ENCODE measurements around the gene MARCHF2. TPM values are rescaled to one million over a fixed set of nuclear protein-coding genes. Genes with fewer than 3 reads are reported as not detected.
"Not testable (repeated sequence)": the region's sequence is repeated elsewhere in the genome, so short reads cannot be mapped to it uniquely, and the experiment has no call there.

MARCHF2 gene, protein sequence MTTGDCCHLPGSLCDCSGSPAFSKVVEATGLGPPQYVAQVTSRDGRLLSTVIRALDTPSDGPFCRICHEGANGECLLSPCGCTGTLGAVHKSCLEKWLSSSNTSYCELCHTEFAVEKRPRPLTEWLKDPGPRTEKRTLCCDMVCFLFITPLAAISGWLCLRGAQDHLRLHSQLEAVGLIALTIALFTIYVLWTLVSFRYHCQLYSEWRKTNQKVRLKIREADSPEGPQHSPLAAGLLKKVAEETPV
- 8.1 and 9.6 TPM in 2 replicates for total RNA-seq

DNA sequence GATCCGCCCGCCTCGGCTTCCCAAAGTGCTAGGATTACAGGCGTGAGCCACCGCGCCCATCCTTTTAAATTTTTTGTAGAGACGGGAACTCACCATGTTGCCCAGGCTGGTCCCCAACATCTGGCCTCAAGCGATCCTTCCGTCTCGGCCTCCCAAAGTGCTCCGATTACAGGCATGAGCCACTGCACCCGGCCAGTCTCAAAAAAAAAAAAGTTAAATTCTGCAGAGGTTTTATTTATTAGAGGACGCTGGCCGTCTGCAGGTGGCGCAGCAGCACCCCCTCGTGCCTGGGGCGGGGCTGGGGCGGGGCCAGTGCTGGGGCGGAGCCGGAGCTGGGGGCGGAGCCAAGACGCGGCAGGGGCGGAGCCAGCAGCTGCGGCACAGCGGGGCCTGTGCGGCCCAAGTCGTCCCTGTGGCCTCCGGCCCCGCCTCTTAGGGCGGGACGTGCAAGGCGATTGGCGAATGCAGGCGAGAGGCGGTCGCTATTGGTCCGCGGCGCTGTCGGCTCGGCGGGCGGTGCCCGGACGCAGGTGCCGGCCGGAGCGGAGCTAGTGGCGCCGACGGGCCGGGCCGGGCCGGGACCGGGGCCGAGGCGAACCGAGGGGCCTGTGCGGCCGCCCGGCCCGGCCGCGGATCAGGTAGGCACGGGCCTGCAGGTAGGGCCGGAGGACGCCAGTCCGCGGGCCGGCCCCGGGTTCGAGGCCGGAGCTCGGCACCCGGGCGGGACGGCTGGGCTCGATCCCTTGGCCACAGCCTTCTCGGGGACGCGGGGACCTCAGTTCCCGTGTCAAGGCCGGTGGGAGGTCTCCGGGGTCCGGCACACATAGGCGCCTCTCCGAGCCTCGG is at the start of gene MARCHF2:
Gene MARCHF2 (plus strand): TSS at position 523 of the 846 bp plus-strand sequence. CDS start 8,536 bp downstream, outside the sequence.
- H3K4me1 Mint-ChIP-seq (ENCODE audit: low read depth) = peaks cover 11% of the 10 kb centered on the region
- no peaks in the 10 kb centered on the region for H3K36me3 Mint-ChIP-seq (ENCODE audit: low read depth)
- H3K9me3 Mint-ChIP-seq = no peaks in the 10 kb centered on the region
- no peaks in the 10 kb centered on the region for H3K27me3 Mint-ChIP-seq (ENCODE audit: insufficient read depth)
- peak within 1 kb of the TSS; percentile 56 for H3K4me3 Mint-ChIP-seq
- peak within 1 kb of the TSS; percentile 16 for H3K27ac Mint-ChIP-seq
- peak; percentile 95 for DNase-seq (ENCODE audit: low spot score)
- intact Hi-C loops (cut with micrococcal nuclease) = loop anchor here (1.0 to 2.0 kb wide), 8 partner anchors 23 to 419 kb away; partner anchors contain the start of genes HNRNPM, MBD3L1, NDUFA7 and RAB11B

DNA sequence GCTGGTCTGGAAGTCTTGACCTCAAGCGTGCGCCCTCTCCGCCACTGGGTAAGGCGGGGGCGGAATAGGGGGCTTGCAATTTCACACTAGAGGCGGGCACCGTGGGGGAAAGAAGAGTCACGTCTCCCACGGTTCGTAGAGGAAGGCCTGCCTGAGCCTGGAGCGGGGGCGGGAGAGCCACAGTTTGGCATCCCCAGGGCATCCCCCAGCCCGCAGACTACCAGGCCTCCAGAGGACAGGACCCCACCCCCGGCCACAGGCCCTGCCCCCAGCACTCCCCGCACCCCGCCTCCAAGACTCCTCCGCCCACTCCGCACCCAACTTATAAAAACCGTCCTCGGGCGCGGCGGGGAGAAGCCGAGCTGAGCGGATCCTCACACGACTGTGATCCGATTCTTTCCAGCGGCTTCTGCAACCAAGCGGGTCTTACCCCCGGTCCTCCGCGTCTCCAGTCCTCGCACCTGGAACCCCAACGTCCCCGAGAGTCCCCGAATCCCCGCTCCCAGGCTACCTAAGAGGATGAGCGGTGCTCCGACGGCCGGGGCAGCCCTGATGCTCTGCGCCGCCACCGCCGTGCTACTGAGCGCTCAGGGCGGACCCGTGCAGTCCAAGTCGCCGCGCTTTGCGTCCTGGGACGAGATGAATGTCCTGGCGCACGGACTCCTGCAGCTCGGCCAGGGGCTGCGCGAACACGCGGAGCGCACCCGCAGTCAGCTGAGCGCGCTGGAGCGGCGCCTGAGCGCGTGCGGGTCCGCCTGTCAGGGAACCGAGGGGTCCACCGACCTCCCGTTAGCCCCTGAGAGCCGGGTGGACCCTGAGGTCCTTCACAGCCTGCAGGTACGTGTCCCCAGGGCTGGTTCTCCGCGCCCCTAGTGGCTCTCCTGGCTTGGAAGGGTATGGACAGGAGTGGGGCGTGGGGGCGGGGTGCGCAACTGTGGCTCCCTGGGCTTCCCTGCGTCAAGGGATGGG is 49.0 kb upstream of the MARCHF2 start, which contains the start of gene ANGPTL4:
Gene ANGPTL4 (plus strand): TSS at position 353 of the 969 bp plus-strand sequence. CDS start 167 bp downstream, at position 520.
- H3K9me3 Mint-ChIP-seq = no peaks in the 10 kb centered on the region
- H3K27ac Mint-ChIP-seq = peak within 1 kb of the TSS; percentile 86
- H3K4me3 Mint-ChIP-seq = peak within 1 kb of the TSS; percentile 86
- intact Hi-C loops (cut with micrococcal nuclease) = loop anchor here (1.0 kb wide), 1 partner anchor 26 kb away; the partner anchor contains the start of gene RAB11B
- H3K27me3 Mint-ChIP-seq (ENCODE audit: insufficient read depth) = peaks cover 30% of the 10 kb centered on the region
- H3K4me1 Mint-ChIP-seq (ENCODE audit: low read depth) = peaks cover 16% of the 10 kb centered on the region
- H3K36me3 Mint-ChIP-seq (ENCODE audit: low read depth) = no peaks in the 10 kb centered on the region
- DNase-seq (ENCODE audit: low spot score) = peak; percentile 59

DNA sequence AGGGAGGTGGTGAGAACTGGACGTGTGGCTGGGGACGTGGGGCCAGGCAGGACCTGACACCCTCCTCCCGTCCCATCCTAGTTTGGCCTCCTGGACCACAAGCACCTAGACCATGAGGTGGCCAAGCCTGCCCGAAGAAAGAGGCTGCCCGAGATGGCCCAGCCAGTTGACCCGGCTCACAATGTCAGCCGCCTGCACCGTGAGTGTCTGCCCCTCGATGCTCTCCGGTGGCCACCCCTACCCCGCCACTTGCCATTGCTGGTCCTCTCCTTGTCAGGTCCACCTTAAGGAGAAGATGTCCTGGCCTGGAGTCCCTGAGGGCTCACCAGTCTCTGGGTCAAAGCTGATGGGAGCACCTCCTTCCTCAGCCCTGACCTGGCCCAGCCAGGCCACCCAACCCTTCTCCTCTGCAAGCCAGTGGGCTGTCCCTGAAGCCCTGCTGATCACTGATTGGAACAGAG is 47.0 kb upstream of the MARCHF2 start:
- intact Hi-C loops (cut with micrococcal nuclease) = no loop called here
- H3K27me3 Mint-ChIP-seq (ENCODE audit: insufficient read depth) = peaks cover 30% of the 10 kb centered on the region
- H3K9me3 Mint-ChIP-seq = no peaks in the 10 kb centered on the region
- peaks cover 16% of the 10 kb centered on the region for H3K4me1 Mint-ChIP-seq (ENCODE audit: low read depth)
- no peak overlapping the region for H3K4me3 Mint-ChIP-seq
- DNase-seq (ENCODE audit: low spot score) = no peak
- no peak overlapping the region for H3K27ac Mint-ChIP-seq
- no peaks in the 10 kb centered on the region for H3K36me3 Mint-ChIP-seq (ENCODE audit: low read depth)

DNA sequence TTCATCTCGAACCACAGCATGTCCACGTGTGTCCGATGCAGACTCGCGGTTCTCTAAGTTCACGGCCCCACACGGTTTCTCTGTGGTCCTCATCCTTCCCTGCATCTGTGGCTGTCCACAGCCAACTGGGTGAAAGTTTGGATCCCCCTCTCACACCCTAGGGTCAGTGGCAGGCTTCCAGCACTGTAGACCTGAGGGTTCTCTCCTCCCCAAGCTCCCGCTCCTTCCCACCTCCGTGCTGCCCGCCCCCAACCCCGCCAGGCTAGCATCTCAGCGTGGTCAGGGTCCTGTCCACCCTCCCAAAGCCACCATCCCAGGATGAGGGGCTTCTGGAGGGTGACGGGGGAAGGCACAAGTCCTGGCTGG is 46.2 kb upstream of the MARCHF2 start:
- no peaks in the 10 kb centered on the region for H3K9me3 Mint-ChIP-seq
- intact Hi-C loops (cut with micrococcal nuclease) = no loop called here
- H3K4me3 Mint-ChIP-seq = no peak overlapping the region
- H3K27me3 Mint-ChIP-seq (ENCODE audit: insufficient read depth) = peaks cover 30% of the 10 kb centered on the region
- no peak for DNase-seq (ENCODE audit: low spot score)
- H3K36me3 Mint-ChIP-seq (ENCODE audit: low read depth) = no peaks in the 10 kb centered on the region
- H3K27ac Mint-ChIP-seq = peak overlapping the region; percentile 52
- H3K4me1 Mint-ChIP-seq (ENCODE audit: low read depth) = peaks cover 16% of the 10 kb centered on the region

DNA sequence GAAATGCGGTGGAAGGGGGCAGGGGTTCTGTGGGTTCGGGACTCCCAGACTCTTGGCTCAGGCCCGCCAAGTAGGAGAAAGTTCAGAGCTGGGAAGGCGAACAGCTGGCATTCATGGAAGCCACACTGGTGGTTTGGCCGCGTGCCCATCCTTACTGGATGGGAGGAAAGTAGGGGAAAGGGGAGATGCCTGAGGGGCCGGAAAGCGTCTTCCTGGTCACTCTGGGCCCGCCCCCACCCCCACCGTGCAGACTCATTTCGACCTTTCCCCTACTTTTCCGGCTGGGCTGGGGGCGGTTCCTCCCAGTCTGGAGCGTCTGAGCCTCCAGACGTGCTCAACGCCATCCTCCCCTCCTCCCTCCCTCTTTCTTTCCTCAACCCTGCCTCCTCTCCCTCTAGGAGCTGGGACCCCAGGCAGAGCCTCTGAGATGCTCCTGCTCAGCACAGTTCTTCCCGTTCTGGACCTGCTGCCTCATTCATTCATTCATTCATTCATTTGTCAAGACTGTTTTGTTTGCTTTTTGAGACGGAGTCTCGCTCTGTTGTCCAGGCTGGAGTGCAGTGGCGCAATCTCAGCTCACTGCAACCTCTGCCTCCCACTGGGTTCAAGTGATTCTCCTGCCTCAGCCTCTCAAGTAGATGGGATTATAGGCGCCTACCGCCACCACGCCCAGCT is 45.6 kb upstream of the MARCHF2 start:
- DNase-seq (ENCODE audit: low spot score) = no peak
- intact Hi-C loops (cut with micrococcal nuclease) = no loop called here
- peaks cover 16% of the 10 kb centered on the region for H3K4me1 Mint-ChIP-seq (ENCODE audit: low read depth)
- H3K9me3 Mint-ChIP-seq = no peaks in the 10 kb centered on the region
- no peak overlapping the region for H3K4me3 Mint-ChIP-seq
- no peaks in the 10 kb centered on the region for H3K36me3 Mint-ChIP-seq (ENCODE audit: low read depth)
- H3K27me3 Mint-ChIP-seq (ENCODE audit: insufficient read depth) = peaks cover 27% of the 10 kb centered on the region
- H3K27ac Mint-ChIP-seq = peak overlapping the region; percentile 52

DNA sequence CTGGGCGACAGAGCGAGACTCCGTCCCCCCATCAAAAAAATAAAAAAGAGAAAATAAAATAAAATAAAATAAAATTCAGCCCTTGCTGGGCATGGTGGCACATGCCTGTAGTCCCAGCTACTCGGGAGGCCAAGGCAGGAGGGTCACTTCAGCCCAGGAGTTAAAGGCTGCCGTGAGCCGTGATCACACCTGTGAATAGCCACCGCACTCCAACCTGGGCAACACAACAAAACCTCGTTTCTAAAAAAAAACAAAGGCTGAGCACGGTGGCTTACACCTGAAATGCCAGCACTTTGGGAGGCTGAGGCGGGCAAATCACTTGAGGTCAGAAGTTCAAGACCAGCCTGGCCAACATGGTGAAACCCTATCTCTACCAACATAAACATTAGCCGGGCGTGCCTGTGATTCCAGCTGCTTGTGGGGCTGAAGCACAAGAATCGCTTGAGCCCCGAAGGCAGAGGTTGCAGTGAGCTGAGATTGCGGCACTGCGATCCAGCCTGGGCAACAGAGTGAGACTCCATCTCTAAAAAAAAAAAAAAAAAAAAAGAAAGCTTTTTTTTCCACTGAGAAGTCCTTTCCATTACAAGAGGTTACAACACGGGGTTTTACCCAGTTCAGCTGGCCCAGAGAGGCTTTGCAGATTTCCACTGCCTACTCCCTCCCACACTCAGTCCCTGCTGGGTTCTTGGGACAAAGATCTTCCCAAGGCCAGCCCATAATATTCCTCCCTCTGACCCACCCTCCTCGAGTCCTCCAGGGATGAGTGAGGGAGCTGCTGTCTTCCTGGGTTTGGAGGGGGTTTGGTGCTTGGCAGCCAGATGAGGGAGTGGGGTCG is 42.7 kb upstream of the MARCHF2 start:
- H3K4me3 Mint-ChIP-seq = no peak overlapping the region
- intact Hi-C loops (cut with micrococcal nuclease) = no loop called here
- DNase-seq (ENCODE audit: low spot score) = no peak
- H3K4me1 Mint-ChIP-seq (ENCODE audit: low read depth) = peaks cover 6% of the 10 kb centered on the region
- H3K27me3 Mint-ChIP-seq (ENCODE audit: insufficient read depth) = peaks cover 19% of the 10 kb centered on the region
- H3K36me3 Mint-ChIP-seq (ENCODE audit: low read depth) = no peaks in the 10 kb centered on the region
- H3K9me3 Mint-ChIP-seq = no peaks in the 10 kb centered on the region
- no peak overlapping the region for H3K27ac Mint-ChIP-seq

DNA sequence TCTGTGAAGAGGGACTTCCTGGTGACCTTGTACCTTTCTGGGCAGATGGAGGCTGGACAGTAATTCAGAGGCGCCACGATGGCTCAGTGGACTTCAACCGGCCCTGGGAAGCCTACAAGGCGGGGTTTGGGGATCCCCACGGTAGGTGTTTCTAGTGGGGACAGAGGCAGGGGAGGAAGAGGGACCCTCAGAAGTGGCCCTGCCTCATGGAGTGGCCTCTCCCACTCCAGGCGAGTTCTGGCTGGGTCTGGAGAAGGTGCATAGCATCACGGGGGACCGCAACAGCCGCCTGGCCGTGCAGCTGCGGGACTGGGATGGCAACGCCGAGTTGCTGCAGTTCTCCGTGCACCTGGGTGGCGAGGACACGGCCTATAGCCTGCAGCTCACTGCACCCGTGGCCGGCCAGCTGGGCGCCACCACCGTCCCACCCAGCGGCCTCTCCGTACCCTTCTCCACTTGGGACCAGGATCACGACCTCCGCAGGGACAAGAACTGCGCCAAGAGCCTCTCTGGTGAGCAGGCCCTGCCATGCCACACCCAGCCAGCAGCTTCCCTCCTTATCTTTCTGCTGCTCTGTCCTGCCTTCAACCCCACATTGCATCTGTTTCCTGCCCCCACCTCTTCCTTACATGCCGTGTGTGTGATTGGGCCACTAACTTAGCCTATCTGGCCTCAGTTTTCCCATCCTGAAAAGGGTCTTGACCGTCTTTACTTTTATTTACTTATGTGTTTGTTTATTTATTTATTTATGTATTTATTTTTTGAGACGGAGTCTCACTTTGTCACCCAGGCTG is 41.9 kb upstream of the MARCHF2 start:
- Mint-ChIP-seq H3K4me1 (ENCODE audit: low read depth) (peaks cover 6% of the 10 kb centered on the region), H3K27ac (peak overlapping the region; percentile 68), H3K9me3 (no peaks in the 10 kb centered on the region), H3K36me3 (ENCODE audit: low read depth) (no peaks in the 10 kb centered on the region), H3K27me3 (ENCODE audit: insufficient read depth) (peaks cover 10% of the 10 kb centered on the region), H3K4me3 (no peak overlapping the region)
- DNase-seq (ENCODE audit: low spot score) = no peak
- intact Hi-C loops (cut with micrococcal nuclease) = no loop called here

DNA sequence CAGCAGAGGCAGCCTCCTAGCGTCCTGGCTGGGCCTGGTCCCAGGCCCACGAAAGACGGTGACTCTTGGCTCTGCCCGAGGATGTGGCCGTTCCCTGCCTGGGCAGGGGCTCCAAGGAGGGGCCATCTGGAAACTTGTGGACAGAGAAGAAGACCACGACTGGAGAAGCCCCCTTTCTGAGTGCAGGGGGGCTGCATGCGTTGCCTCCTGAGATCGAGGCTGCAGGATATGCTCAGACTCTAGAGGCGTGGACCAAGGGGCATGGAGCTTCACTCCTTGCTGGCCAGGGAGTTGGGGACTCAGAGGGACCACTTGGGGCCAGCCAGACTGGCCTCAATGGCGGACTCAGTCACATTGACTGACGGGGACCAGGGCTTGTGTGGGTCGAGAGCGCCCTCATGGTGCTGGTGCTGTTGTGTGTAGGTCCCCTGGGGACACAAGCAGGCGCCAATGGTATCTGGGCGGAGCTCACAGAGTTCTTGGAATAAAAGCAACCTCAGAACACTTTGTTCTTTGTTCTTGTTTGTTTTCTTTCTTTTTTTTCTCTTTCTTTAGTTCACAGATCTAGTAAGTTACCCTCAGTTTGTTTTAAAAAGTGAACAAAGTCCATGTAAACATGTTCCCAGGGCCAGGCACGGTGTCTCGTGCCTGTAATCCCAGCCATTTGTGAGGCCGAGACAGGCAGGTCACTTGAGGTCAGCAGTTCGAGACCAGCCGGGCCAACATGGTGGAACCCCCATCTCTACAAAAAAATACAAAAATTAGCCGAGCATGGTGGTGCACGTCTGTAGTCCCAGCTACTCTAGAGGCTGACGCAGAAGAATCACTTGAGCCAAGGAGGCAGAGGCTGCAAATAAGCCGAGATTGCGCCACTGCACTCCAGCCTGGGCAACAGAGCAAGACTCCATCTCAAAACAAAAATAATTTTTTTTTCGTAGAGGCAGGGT is 39.0 kb upstream of the MARCHF2 start:
- Mint-ChIP-seq H3K27me3 (ENCODE audit: insufficient read depth) (no peaks in the 10 kb centered on the region), H3K9me3 (no peaks in the 10 kb centered on the region), H3K4me3 (no peak overlapping the region), H3K27ac (no peak overlapping the region), H3K4me1 (ENCODE audit: low read depth) (peaks cover 12% of the 10 kb centered on the region), H3K36me3 (ENCODE audit: low read depth) (no peaks in the 10 kb centered on the region)
- DNase-seq (ENCODE audit: low spot score) = no peak
- intact Hi-C loops (cut with micrococcal nuclease) = no loop called here

DNA sequence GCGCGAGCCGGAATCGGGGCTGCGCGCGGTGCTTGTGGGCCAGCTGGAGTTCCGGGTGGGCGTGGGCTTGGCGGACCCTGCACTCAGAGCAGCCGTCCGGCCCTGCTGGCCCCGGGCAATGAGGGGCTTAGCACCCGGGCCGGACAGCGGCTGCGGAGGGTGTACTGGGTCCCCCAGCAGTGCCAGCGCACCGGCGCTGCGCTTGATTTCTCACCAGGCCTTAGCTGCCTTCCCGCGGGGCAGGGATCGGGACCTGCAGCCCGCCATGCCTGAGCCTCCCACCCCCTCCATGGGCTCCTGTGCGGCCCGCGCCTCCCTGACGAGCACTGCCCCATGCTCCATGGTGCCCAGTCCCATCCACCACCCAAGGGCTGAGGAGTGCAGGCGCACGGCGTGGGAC is 37.3 kb upstream of the MARCHF2 start:
- H3K9me3 Mint-ChIP-seq; H3K27ac Mint-ChIP-seq; DNase-seq (ENCODE audit: low spot score); H3K36me3 Mint-ChIP-seq (ENCODE audit: low read depth); H3K27me3 Mint-ChIP-seq (ENCODE audit: insufficient read depth); H3K4me3 Mint-ChIP-seq; intact Hi-C loops (cut with micrococcal nuclease): not testable (repeated sequence)
- peaks cover 12% of the 10 kb centered on the region for H3K4me1 Mint-ChIP-seq (ENCODE audit: low read depth)

DNA sequence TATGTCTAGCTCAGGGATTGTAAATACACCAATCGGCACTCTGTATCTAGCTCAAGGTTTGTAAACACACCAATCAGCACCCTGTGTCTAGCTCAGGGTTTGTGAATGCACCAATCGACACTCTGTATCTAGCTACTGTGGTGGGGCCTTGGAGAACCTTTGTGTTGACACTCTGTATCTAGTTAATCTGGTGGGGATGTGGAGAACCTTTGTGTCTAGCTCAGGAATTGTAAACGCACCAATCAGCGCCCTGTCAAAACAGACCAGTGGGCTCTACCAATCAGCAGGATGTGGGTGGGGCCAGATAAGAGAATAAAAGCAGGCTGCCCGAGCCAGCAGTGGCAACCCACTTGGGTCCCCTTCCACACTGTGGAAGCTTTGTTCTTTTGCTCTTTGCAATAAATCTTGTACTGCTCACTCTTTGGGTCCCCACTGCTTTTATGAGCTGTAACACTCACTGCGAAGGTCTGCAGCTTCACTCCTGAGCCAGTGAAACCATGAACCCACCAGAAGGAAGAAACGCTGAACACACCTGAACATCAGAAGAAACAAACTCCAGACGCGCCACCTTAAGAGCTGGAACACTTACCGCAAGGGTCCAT is 36.6 kb upstream of the MARCHF2 start:
- H3K4me3 Mint-ChIP-seq; H3K27me3 Mint-ChIP-seq (ENCODE audit: insufficient read depth); intact Hi-C loops (cut with micrococcal nuclease); H3K36me3 Mint-ChIP-seq (ENCODE audit: low read depth); H3K9me3 Mint-ChIP-seq; DNase-seq (ENCODE audit: low spot score); H3K27ac Mint-ChIP-seq: not testable (repeated sequence)
- peaks cover 12% of the 10 kb centered on the region for H3K4me1 Mint-ChIP-seq (ENCODE audit: low read depth)

Measured in activated T-helper 1 cell treated with anti-CD3 and anti-CD28 coated beads, Interleukin-12 subunit alpha, Interleukin-12 subunit beta, Interleukin-2, Interleukin-4 antibody, amounts not matched to agents 30 ng/mL and 10 ng/mL and 1 ng/mL, durations not matched to agents 14 hours and 24 hours and 36 hours (primary cell).